GM19043 (cell line): Measurements from ENCODE around the gene AGAP9.
"Not testable (repeated sequence)": the region's sequence is repeated elsewhere in the genome, so short reads cannot be mapped to it uniquely, and the experiment has no call there.

Source experiments
- ATAC-seq: cut with Tn5 transposase; IDR thresholded peaks from one replicate; pipeline ENCODE4 v1.9.1; 2021; ENCODE audit warnings: low read depth; ENCODE audit not compliant: unreplicated experiment

The AGAP9 gene

GRCh38 chr10:47458466-47459154 is 64.8 kb downstream of the AGAP9 start:
- no peak for ATAC-seq

- ATAC-seq, result no peak
Observed at GRCh38 chr10:47457826-47458225, 65.6 kb downstream of the AGAP9 start.

GRCh38 chr10:47457528-47457820 is 66.0 kb downstream of the AGAP9 start:
- ATAC-seq, result no peak

- ATAC-seq, result no peak
Observed at GRCh38 chr10:47456794-47457527, 66.5 kb downstream of the AGAP9 start.

- no peak for ATAC-seq
Observed at GRCh38 chr10:47456079-47456785, 67.2 kb downstream of the AGAP9 start.

- ATAC-seq, result not testable (repeated sequence)
Observed at GRCh38 chr10:47455350-47456078, 67.9 kb downstream of the AGAP9 start.

- no peak for ATAC-seq
Observed at GRCh38 chr10:47454780-47455058, 68.7 kb downstream of the AGAP9 start.

GRCh38 chr10:47454008-47454779 is 69.2 kb downstream of the AGAP9 start:
- ATAC-seq, result no peak

GRCh38 chr10:47453141-47454007 is 70.1 kb downstream of the AGAP9 start:
- no peak for ATAC-seq

GRCh38 chr10:47452495-47453140 is 70.8 kb downstream of the AGAP9 start:
- ATAC-seq, result no peak

GRCh38 chr10:47451998-47452494 is 71.4 kb downstream of the AGAP9 start:
- ATAC-seq, result no peak
